H9 (cell line): ENCODE results near the gene EPHB2. TPM values are rescaled to one million over a fixed set of nuclear protein-coding genes. Genes with fewer than 3 reads are reported as not detected.

Experiments used
- DNase-seq: peaks from one replicate; pipeline ENCODE4 v3.0.0-alpha.2; 2017
- H2AFZ ChIP-seq: one replicate; pipeline ENCODE4 v1.6.1; 2013; ENCODE audit warnings: mild to moderate bottlenecking, low read length, control low read depth, moderate library complexity
- H2AK5ac ChIP-seq: 2 replicates; pipeline ENCODE4 v1.6.1; 2013; ENCODE audit warnings: low read length, control low read depth, mixed read lengths; ENCODE audit not compliant: insufficient read length
- H2BK120ac ChIP-seq: one replicate; pipeline ENCODE4 v1.6.1; 2013; ENCODE audit warnings: low read depth, mild to moderate bottlenecking, low read length, control low read depth, inconsistent platforms; ENCODE audit not compliant: poor library complexity, severe bottlenecking
- H2BK12ac ChIP-seq: 2 replicates; pipeline ENCODE4 v1.6.1; 2013; ENCODE audit warnings: low read length, control low read depth, mixed read lengths, low read depth; ENCODE audit not compliant: insufficient read length
- H2BK15ac ChIP-seq: 2 replicates; pipeline ENCODE4 v1.6.1; 2013; ENCODE audit warnings: low read depth, low read length, control low read depth
- H2BK20ac ChIP-seq: one replicate; pipeline ENCODE4 v1.6.1; 2013; ENCODE audit warnings: low read depth, mild to moderate bottlenecking, low read length, control low read depth, inconsistent platforms; ENCODE audit not compliant: poor library complexity, severe bottlenecking
- H2BK5ac ChIP-seq: 2 replicates; pipeline ENCODE4 v1.6.1; 2013; ENCODE audit warnings: low read length, control low read depth, mixed read lengths; ENCODE audit not compliant: insufficient read length
- H3K14ac ChIP-seq: 2 replicates; pipeline ENCODE4 v1.6.1; 2013; ENCODE audit warnings: low read length, control low read depth; ENCODE audit not compliant: insufficient read depth
- H3K18ac ChIP-seq: 2 replicates; pipeline ENCODE4 v1.6.1; 2013; ENCODE audit warnings: low read depth, mild to moderate bottlenecking, mixed read lengths, low read length, control low read depth; ENCODE audit not compliant: insufficient read length
- H3K23ac ChIP-seq: 2 replicates; pipeline ENCODE4 v1.6.1; 2013; ENCODE audit warnings: low read length, control low read depth, mixed read lengths, low read depth; ENCODE audit not compliant: insufficient read length
- H3K23me2 ChIP-seq: 2 replicates; pipeline ENCODE4 v1.6.1; 2013; ENCODE audit warnings: low read depth, mild to moderate bottlenecking, mixed read lengths, low read length, control low read depth; ENCODE audit not compliant: insufficient read length, poor library complexity, severe bottlenecking
- H3K27ac ChIP-seq: 2 replicates; pipeline ENCODE4 v1.5.1; 2013; ENCODE audit warnings: low read length, control low read depth, mixed read lengths, low read depth; ENCODE audit not compliant: insufficient read length
- H3K27me3 ChIP-seq: 2 replicates; pipeline ENCODE4 v1.6.1; 2013; ENCODE audit warnings: low read length, control low read depth, inconsistent platforms; ENCODE audit not compliant: insufficient read depth
- H3K4ac ChIP-seq: 2 replicates; pipeline ENCODE4 v1.6.1; 2013; ENCODE audit warnings: low read depth, mild to moderate bottlenecking, control low read depth, inconsistent platforms, low read length, moderate library complexity
- H3K4me1 ChIP-seq: 2 replicates; pipeline ENCODE4 v1.6.1; 2013; ENCODE audit warnings: low read length, control low read depth, inconsistent platforms; ENCODE audit not compliant: insufficient read depth
- H3K4me2 ChIP-seq: 2 replicates; pipeline ENCODE4 v1.6.1; 2013; ENCODE audit warnings: low read length, control low read depth, mixed read lengths; ENCODE audit not compliant: insufficient read length, insufficient read depth
- H3K56ac ChIP-seq: 2 replicates; pipeline ENCODE4 v1.6.1; 2013; ENCODE audit warnings: low read depth, mild to moderate bottlenecking, mixed read lengths, low read length, control low read depth; ENCODE audit not compliant: insufficient read length
- H3K79me1 ChIP-seq: 2 replicates; pipeline ENCODE4 v1.6.1; 2013; ENCODE audit warnings: low read depth, mild to moderate bottlenecking, moderate library complexity, low read length, control low read depth, inconsistent platforms; ENCODE audit not compliant: insufficient read depth, poor library complexity, severe bottlenecking
- H3K79me2 ChIP-seq: 2 replicates; pipeline ENCODE4 v1.6.1; 2013; ENCODE audit warnings: low read length, control low read depth, inconsistent platforms; ENCODE audit not compliant: insufficient read depth
- H3K9ac ChIP-seq: 2 replicates; pipeline ENCODE4 v1.6.1; 2013; ENCODE audit warnings: low read length, control low read depth, mixed read lengths; ENCODE audit not compliant: insufficient read length; ENCODE audit errors: extremely low read depth
- H3K9me3 ChIP-seq: one replicate; pipeline ENCODE4 v1.6.1; 2013; ENCODE audit warnings: low read depth, low read length, inconsistent platforms; ENCODE audit not compliant: control insufficient read depth
- H3T11ph ChIP-seq: one replicate; pipeline ENCODE4 v1.6.1; 2013; ENCODE audit warnings: mild to moderate bottlenecking, low read length, control low read depth, inconsistent platforms
- H4K20me1 ChIP-seq: one replicate; pipeline ENCODE4 v1.6.1; 2013; ENCODE audit not compliant: control insufficient read depth, insufficient read length, insufficient read depth
- H4K5ac ChIP-seq: 2 replicates; pipeline ENCODE4 v1.6.1; 2013; ENCODE audit warnings: low read depth, mild to moderate bottlenecking, mixed read lengths, low read length, control low read depth; ENCODE audit not compliant: insufficient read length
- H4K8ac ChIP-seq: replicated peaks from 2 replicates; pipeline ENCODE4 v1.6.1; 2013; ENCODE audit warnings: low read length, control low read depth, mixed read lengths, low read depth; ENCODE audit not compliant: insufficient read length
- H4K91ac ChIP-seq: 2 replicates; pipeline ENCODE4 v1.6.1; 2013; ENCODE audit warnings: low read depth, mild to moderate bottlenecking, moderate library complexity, mixed read lengths, low read length, control low read depth; ENCODE audit not compliant: insufficient read length
- H3K27ac Mint-ChIP-seq, 3 experiments: 2 replicates in 2 of 3; 3 replicates in 1 of 3; pipeline ENCODE4 v1.8.0; 2020 to 2021; ENCODE audit warnings: mixed read lengths in 3 of 3, mild to moderate bottlenecking in 1 of 3, moderate library complexity in 1 of 3
- H3K27me3 Mint-ChIP-seq: 2 replicates; pipeline ENCODE4 v1.8.0; 2021; ENCODE audit warnings: low read depth, mild to moderate bottlenecking, moderate library complexity, mixed read lengths
- H3K36me3 Mint-ChIP-seq, 3 experiments: 2 replicates in 2 of 3; 3 replicates in 1 of 3; pipeline ENCODE4 v1.8.0; 2020 to 2021; ENCODE audit warnings: low read depth in 3 of 3, mixed read lengths in 3 of 3; ENCODE audit not compliant: insufficient read depth in 1 of 3
- H3K4me1 Mint-ChIP-seq, 2 experiments: 2 replicates each; pipeline ENCODE4 v1.8.0; 2020; ENCODE audit warnings: mixed read lengths in 2 of 2
- H3K4me3 Mint-ChIP-seq, 2 experiments: 2 replicates in 1 of 2; 3 replicates in 1 of 2; pipeline ENCODE4 v1.8.0; 2020 to 2021; ENCODE audit warnings: mild to moderate bottlenecking in 2 of 2, mixed read lengths in 2 of 2, moderate library complexity in 1 of 2
- H3K9me3 Mint-ChIP-seq, 2 experiments: 2 replicates in 1 of 2; 3 replicates in 1 of 2; pipeline ENCODE4 v1.8.0; 2020; ENCODE audit warnings: mild to moderate bottlenecking in 2 of 2, mixed read lengths in 2 of 2, moderate library complexity in 1 of 2
- WGBS: extraction: QIAGEN DNeasy Blood & Tissue Kit; methylation state at CpG from one replicate; pipeline ENCODE4 v1.1.7; 2013; ENCODE audit warnings: missing lambda C conversion rate, low lambda C conversion rate, mixed read lengths; ENCODE audit not compliant: insufficient read length; ENCODE audit errors: extremely low coverage; 5-methylcytosine and 5-hydroxymethylcytosine counted together
- total RNA-seq: library from RNA; stranded (reverse); gene quantifications from 2 replicates; pipeline ENCODE4 v1.2.1, GENCODE V29; 2021
- TF ChIP-seq, protein P1 (sequence below): fragments of 200-600 bp; sonication (generic); conservative IDR thresholded peaks from 3 replicates; pipeline ENCODE4 v1.8.0; 2021; ENCODE audit warnings: antibody characterized with exemption, mild to moderate bottlenecking

EPHB2 gene
- total RNA-seq, 1 experiment from 2014 or later: 9.5 TPM

DNA sequence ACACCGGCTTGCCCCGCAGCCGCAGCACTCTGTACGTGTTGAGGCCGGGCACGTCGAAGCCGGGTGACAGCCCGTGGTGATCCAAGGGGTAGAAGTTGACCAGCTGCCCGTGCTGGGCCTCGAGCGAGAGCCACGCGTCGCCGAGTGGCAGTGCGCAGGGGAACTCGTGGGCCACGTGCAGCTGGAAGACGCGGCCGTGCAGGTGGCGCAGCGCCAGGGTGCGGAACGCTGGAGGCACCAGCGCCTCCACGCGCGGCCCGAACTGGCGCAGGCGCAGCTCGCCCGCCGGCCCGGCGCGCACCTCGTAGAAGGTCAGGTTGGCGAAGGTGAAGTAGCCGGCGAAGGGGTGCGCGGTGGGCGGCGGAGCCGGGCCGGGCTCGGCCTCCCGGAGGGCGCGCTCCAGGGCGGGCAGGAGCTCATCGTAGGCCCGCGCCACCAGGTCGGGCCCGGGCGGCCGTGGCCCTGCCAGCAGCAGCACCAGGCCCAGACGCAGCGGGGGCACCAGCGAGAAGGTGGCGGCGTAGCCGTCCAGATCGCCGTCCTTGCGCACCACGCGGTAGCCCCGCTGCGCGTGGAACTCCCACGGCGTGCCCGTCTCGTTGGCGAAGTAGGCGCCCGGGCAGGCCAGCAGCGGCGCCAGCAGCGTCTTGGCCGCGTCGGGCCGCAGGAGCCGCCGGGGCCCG is 242.6 kb downstream of the EPHB2 start:
- no CpG with 5 or more reads among the region's 92 CpGs for WGBS
- Histone ChIP-seq H2BK120ac (no peak overlapping the region), H3K9ac (no peak overlapping the region), H2AK5ac (no peak overlapping the region), H3K9me3 (no peaks in the 10 kb centered on the region), H4K91ac (no peak overlapping the region), H3K4ac (no peak overlapping the region), H4K5ac (no peak overlapping the region), H4K20me1 (no peaks in the 10 kb centered on the region), H2BK12ac (no peak overlapping the region), H2AFZ (no peak overlapping the region), H3K27me3 (no peaks in the 10 kb centered on the region; the same call in 1 of the 2 replicates), H3K79me1 (no peaks in the 10 kb centered on the region), H3K4me1 (no peaks in the 10 kb centered on the region), H2BK20ac (no peak overlapping the region), H3K27ac (no peak overlapping the region), H3T11ph (no peak overlapping the region), H3K23ac (no peak overlapping the region), H4K8ac (no peak overlapping the region), H3K14ac (no peak overlapping the region), H3K18ac (no peak overlapping the region), H3K79me2 (no peaks in the 10 kb centered on the region), H3K4me2 (no peak overlapping the region), H2BK15ac (no peak overlapping the region), H2BK5ac (no peak overlapping the region), H3K23me2 (no peaks in the 10 kb centered on the region), H3K56ac (no peak overlapping the region)
- H3K4me1 Mint-ChIP-seq: no peaks in the 10 kb centered on the region
- H3K27me3 Mint-ChIP-seq: peaks cover 6% of the 10 kb centered on the region
- H3K9me3 Mint-ChIP-seq: peaks cover 0 to 3% of the 10 kb centered on the region in 2 experiments; a peak in 2 of 5 replicates
- no peaks in the 10 kb centered on the region for H3K36me3 Mint-ChIP-seq
- no peak overlapping the region for H3K4me3 Mint-ChIP-seq
- peak; percentile 43 for DNase-seq
- TF ChIP-seq, protein P1, sequence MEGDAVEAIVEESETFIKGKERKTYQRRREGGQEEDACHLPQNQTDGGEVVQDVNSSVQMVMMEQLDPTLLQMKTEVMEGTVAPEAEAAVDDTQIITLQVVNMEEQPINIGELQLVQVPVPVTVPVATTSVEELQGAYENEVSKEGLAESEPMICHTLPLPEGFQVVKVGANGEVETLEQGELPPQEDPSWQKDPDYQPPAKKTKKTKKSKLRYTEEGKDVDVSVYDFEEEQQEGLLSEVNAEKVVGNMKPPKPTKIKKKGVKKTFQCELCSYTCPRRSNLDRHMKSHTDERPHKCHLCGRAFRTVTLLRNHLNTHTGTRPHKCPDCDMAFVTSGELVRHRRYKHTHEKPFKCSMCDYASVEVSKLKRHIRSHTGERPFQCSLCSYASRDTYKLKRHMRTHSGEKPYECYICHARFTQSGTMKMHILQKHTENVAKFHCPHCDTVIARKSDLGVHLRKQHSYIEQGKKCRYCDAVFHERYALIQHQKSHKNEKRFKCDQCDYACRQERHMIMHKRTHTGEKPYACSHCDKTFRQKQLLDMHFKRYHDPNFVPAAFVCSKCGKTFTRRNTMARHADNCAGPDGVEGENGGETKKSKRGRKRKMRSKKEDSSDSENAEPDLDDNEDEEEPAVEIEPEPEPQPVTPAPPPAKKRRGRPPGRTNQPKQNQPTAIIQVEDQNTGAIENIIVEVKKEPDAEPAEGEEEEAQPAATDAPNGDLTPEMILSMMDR: no peak
- no peak overlapping the region for H3K27ac Mint-ChIP-seq
